Progenitor cell of endocrine pancreas (in vitro differentiated cells): ENCODE measurements around the gene PIGP. TPM values are rescaled to one million over a fixed set of nuclear protein-coding genes. Genes with fewer than 3 reads are reported as not detected.

Experiments used
- DNase-seq: peaks from one replicate; pipeline ENCODE4 v3.0.0; 2021; ENCODE audit warnings: low spot score; ENCODE audit not compliant: unreplicated experiment
- H3K27ac Mint-ChIP-seq: 2 replicates; pipeline ENCODE4 v1.8.0; 2021; ENCODE audit warnings: mild to moderate bottlenecking, moderate library complexity, mixed read lengths
- H3K27me3 Mint-ChIP-seq: 2 replicates; pipeline ENCODE4 v1.8.0; 2021; ENCODE audit warnings: mixed read lengths
- H3K36me3 Mint-ChIP-seq: 2 replicates; pipeline ENCODE4 v1.8.0; 2022; ENCODE audit warnings: mixed read lengths; ENCODE audit not compliant: insufficient read depth
- H3K4me1 Mint-ChIP-seq: 2 replicates; pipeline ENCODE4 v1.8.0; 2021; ENCODE audit warnings: low read depth, mixed read lengths
- H3K4me3 Mint-ChIP-seq: 2 replicates; pipeline ENCODE4 v1.8.0; 2021; ENCODE audit warnings: low read depth, mild to moderate bottlenecking, moderate library complexity, mixed read lengths
- H3K9me3 Mint-ChIP-seq: 2 replicates; pipeline ENCODE4 v1.8.0; 2021; ENCODE audit warnings: low read depth, mixed read lengths
- CTCF ChIP-seq: fragments of 200-600 bp; sonication (generic); IDR thresholded peaks from one replicate; pipeline ENCODE4 v1.5.0; 2021; ENCODE audit warnings: antibody characterized with exemption, mild to moderate bottlenecking; ENCODE audit not compliant: unreplicated experiment
- total RNA-seq: library from RNA; stranded (reverse); gene quantifications from 2 replicates; pipeline ENCODE4 v1.2.1, GENCODE V29; 2021

Gene PIGP
- total RNA-seq, 1 donor from 2014 or later, result 17.8 TPM

- Mint-ChIP-seq H3K27ac (no peak overlapping the region), H3K36me3 (peaks cover 4% of the 10 kb centered on the region), H3K27me3 (no peaks in the 10 kb centered on the region), H3K4me3 (no peak overlapping the region), H3K4me1 (no peaks in the 10 kb centered on the region), H3K9me3 (no peaks in the 10 kb centered on the region)
- DNase-seq, result no peak
- no peak for TF ChIP-seq CTCF
Measured at GRCh38 chr21:37032877-37033471, 39.9 kb downstream of the PIGP start.

GRCh38 chr21:37032293-37032692 lies 40.6 kb downstream of the PIGP start:
- Mint-ChIP-seq H3K27me3 (no peaks in the 10 kb centered on the region), H3K9me3 (no peaks in the 10 kb centered on the region), H3K36me3 (peaks cover 4% of the 10 kb centered on the region), H3K4me3 (no peak overlapping the region), H3K27ac (no peak overlapping the region), H3K4me1 (no peaks in the 10 kb centered on the region)
- no peak for TF ChIP-seq CTCF
- DNase-seq, result no peak

GRCh38 chr21:37030864-37031263 lies 42.0 kb downstream of the PIGP start:
- Mint-ChIP-seq H3K36me3 (peaks cover 4% of the 10 kb centered on the region), H3K4me3 (no peak overlapping the region), H3K27ac (no peak overlapping the region), H3K27me3 (no peaks in the 10 kb centered on the region), H3K9me3 (no peaks in the 10 kb centered on the region), H3K4me1 (no peaks in the 10 kb centered on the region)
- no peak for DNase-seq
- no peak for TF ChIP-seq CTCF

GRCh38 chr21:37028570-37028969 lies 44.3 kb downstream of the PIGP start:
- no peak overlapping the region for H3K4me3 Mint-ChIP-seq
- no peak for DNase-seq

GRCh38 chr21:37026499-37026898 lies 46.4 kb downstream of the PIGP start:
- no peak overlapping the region for H3K4me3 Mint-ChIP-seq
- H3K36me3 Mint-ChIP-seq, result peaks cover 5% of the 10 kb centered on the region
- no peak overlapping the region for H3K27ac Mint-ChIP-seq
- H3K9me3 Mint-ChIP-seq, result no peaks in the 10 kb centered on the region
- no peaks in the 10 kb centered on the region for H3K4me1 Mint-ChIP-seq
- no peak for DNase-seq
- TF ChIP-seq CTCF, result no peak
- no peaks in the 10 kb centered on the region for H3K27me3 Mint-ChIP-seq

More at GRCh38 chr21:37028570-37028969, 44.3 kb downstream of the PIGP start:
- no peak for TF ChIP-seq CTCF
- no peaks in the 10 kb centered on the region for H3K27me3 Mint-ChIP-seq
- no peaks in the 10 kb centered on the region for H3K9me3 Mint-ChIP-seq
- H3K4me1 Mint-ChIP-seq, result no peaks in the 10 kb centered on the region
- peaks cover 2% of the 10 kb centered on the region for H3K36me3 Mint-ChIP-seq
- no peak overlapping the region for H3K27ac Mint-ChIP-seq
